ENCODE measurements around the gene BCAP29.

Gene BCAP29

DNA sequence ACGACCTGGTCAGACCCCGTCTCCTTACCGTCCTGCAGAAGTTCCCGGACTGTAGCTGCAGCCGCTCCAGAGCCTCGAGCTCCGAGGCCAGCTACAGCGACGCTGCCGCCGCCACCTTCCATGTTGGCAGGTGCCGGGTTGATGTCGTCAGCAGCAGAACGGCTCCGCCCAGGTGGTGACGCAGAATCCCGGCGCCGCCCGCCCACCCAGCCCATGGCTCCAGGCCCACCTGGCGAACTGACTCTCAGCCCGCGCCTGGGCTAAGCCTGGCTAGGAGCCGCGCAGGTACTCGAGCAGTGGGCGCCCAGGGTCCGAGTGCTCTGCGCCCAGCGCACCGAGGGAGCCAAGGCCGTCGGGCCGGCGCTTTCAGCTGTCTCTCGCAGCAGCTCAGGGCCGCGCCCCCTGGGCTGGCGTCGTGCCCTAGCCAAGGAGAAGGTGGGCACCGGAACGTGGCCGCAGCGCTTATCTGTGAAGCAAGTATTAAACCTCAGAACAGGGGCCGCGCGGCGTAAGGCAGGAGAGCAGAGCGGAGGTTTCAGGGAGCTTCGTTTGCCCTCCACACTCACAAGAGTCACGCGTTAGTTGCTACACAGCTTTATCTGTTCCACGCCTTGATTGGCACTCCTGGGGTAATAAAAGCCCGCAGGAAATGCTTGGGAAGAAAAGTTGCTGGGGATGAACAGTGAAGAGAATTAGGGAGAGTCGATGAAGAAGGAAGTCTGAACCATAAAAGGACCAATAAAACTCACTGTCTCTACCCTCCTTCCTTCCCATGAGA is 16.1 kb upstream of the BCAP29 start, which contains the start of the genes COG5 and DUS4L:
Gene COG5, minus strand, starts transcription at position 146 of the 778 bp plus-strand sequence. Its CDS starts 24 bp downstream, at position 122.
Gene DUS4L, plus strand, starts transcription at position 197 of the 778 bp plus-strand sequence. CDS start 3,100 bp downstream, outside the sequence.
- Histone ChIP-seq H2AFZ (ENCODE audit: insufficient read depth, low read length, poor library complexity) (peak within 1 kb of the TSS; percentile 76), H3K18ac (ENCODE audit: low read length) (peak within 1 kb of the TSS; percentile 80)

DNA sequence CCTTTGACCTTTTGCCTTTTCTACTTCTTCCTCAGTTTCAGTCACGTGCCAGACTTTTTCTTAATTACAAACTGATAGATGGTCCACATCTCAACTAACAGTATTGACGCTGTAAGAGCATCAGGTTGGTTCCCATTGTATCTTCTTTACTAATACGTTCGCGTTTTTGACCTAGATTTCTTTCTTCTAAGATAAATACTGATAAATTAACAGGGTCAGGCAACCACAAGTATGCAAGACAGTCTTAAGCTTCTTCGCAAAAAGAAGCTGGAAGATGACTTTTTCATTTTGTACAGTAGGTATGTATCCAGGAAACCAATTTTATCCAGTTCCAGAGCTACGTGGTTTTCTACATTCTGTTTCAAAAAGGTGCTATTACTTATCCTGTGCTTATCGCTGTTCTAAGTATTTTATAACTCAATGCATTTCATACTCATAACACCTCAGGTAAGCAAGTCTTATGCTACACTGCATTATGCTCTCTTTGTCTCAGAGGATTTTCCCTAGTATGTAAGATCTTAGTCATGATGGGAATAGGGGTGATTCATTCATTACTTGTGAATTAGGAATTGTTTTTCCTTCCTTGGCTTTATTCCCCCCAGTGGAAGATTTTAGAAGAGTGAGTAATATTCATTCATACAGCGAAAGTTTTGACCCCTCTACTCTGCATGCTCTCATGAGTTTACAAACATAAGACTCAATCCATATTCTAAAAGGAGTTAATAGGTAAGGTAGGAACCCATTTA is 15.3 kb upstream of the BCAP29 start:
- Histone ChIP-seq H3K4ac (ENCODE audit: low read depth, low read length) (no peak overlapping the region), H3K18ac (ENCODE audit: low read length) (no peak overlapping the region), H3K4me3 (ENCODE audit: low read depth, low read length) (no peak overlapping the region), H4K91ac (ENCODE audit: low read depth, low read length) (no peak overlapping the region), H3K9me3 (ENCODE audit: insufficient read depth, low read depth, low read length) (no peaks in the 10 kb centered on the region), H2AFZ (ENCODE audit: insufficient read depth, low read length, poor library complexity) (no peak overlapping the region), H4K12ac (ENCODE audit: low read depth, low read length) (no peak overlapping the region), H2BK5ac (ENCODE audit: low read depth, low read length, poor library complexity) (no peak overlapping the region), H3K9ac (ENCODE audit: low read length) (no peak overlapping the region), H3K27me3 (ENCODE audit: insufficient read depth, low read length) (no peaks in the 10 kb centered on the region), H2BK120ac (ENCODE audit: insufficient read depth, low read length, poor library complexity) (no peak overlapping the region), H2BK12ac (ENCODE audit: low read length) (no peak overlapping the region), H2AK5ac (ENCODE audit: low read length) (no peak overlapping the region), H3K4me2 (ENCODE audit: low read length) (peak overlapping the region; percentile 66), H3K36me3 (ENCODE audit: control insufficient read depth in 1 of 2, insufficient read depth in 2 of 2, low read length in 2 of 2) (no peaks in the 10 kb centered on the region), H4K8ac (ENCODE audit: low read depth, low read length) (peak overlapping the region; percentile 92), H3K4me1 (ENCODE audit: control insufficient read depth in 1 of 2, insufficient read depth in 2 of 2, low read length in 2 of 2) (no peaks in the 10 kb centered on the region), H3K14ac (ENCODE audit: low read length) (no peak overlapping the region), H3K79me2 (ENCODE audit: control insufficient read depth, insufficient read depth, low read length, poor library complexity) (peaks cover 5% of the 10 kb centered on the region), H3K27ac (ENCODE audit: low read depth, low read length) (no peak overlapping the region), H3K79me1 (ENCODE audit: low read length) (peaks cover 6% of the 10 kb centered on the region), H3K23ac (ENCODE audit: low read length) (no peak overlapping the region)
- no peak for DNase-seq
- no CpG with 5 or more reads among the region's 9 CpGs for WGBS (ENCODE audit: extremely low coverage, insufficient coverage, insufficient read length)

More for the DNA sequence above, 16.1 kb upstream of the BCAP29 start, which contains the start of the genes COG5 and DUS4L:
- Histone ChIP-seq H2BK120ac (ENCODE audit: insufficient read depth, low read length, poor library complexity) (peak within 1 kb of the TSS; percentile 28), H2BK12ac (ENCODE audit: low read length) (no peak within 1 kb of the TSS), H3K79me1 (ENCODE audit: low read length) (peaks cover 6% of the 10 kb centered on the region), H3K4me1 (ENCODE audit: control insufficient read depth in 1 of 2, insufficient read depth in 2 of 2, low read length in 2 of 2) (no peaks in the 10 kb centered on the region), H4K12ac (ENCODE audit: low read depth, low read length) (peak within 1 kb of the TSS; percentile 71), H3K4me2 (ENCODE audit: low read length) (peak within 1 kb of the TSS; percentile 91), H3K4me3 (ENCODE audit: low read depth, low read length) (peak within 1 kb of the TSS; percentile 97), H2AK5ac (ENCODE audit: low read length) (peak within 1 kb of the TSS; percentile 1), H3K79me2 (ENCODE audit: control insufficient read depth, insufficient read depth, low read length, poor library complexity) (peaks cover 5% of the 10 kb centered on the region), H4K91ac (ENCODE audit: low read depth, low read length) (peak within 1 kb of the TSS; percentile 73), H4K8ac (ENCODE audit: low read depth, low read length) (peak within 1 kb of the TSS; percentile 96), H3K27me3 (ENCODE audit: insufficient read depth, low read length) (no peaks in the 10 kb centered on the region), H3K4ac (ENCODE audit: low read depth, low read length) (peak within 1 kb of the TSS; percentile 59), H3K9ac (ENCODE audit: low read length) (peak within 1 kb of the TSS; percentile 95), H3K23ac (ENCODE audit: low read length) (no peak within 1 kb of the TSS), H3K36me3 (ENCODE audit: control insufficient read depth in 1 of 2, insufficient read depth in 2 of 2, low read length in 2 of 2) (no peaks in the 10 kb centered on the region), H3K27ac (ENCODE audit: low read depth, low read length) (peak within 1 kb of the TSS; percentile 30), H3K14ac (ENCODE audit: low read length) (peak within 1 kb of the TSS; percentile 83), H3K9me3 (ENCODE audit: insufficient read depth, low read depth, low read length) (no peaks in the 10 kb centered on the region), H2BK5ac (ENCODE audit: low read depth, low read length, poor library complexity) (peak within 1 kb of the TSS; percentile 2)
- DNase-seq, result peak; percentile 75 to 84
- WGBS (ENCODE audit: extremely low coverage, insufficient coverage, insufficient read length), result no CpG with 5 or more reads among the region's 55 CpGs

DNA sequence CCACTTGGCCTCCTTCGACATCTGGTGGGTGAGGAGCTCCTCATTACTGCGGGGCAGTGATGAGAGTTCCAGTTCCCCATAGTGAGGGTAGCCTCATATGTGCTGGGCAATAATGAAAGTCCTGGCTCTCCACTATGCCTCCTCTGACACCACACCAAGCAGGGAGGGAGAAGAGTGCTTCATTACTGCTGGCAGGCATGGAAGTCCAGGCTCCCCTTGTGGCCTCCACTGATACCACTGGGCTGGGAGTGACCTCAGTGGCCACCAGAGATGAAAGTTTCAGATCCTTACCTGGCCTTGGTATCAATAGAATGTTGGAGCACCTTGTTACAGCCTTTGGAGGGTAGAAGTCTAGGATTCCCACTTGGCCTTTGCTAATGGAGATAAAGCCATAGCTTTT is 9.7 kb upstream of the BCAP29 start:
- Histone ChIP-seq H3K4me1 (ENCODE audit: control insufficient read depth in 1 of 2, insufficient read depth in 2 of 2, low read length in 2 of 2) (no peaks in the 10 kb centered on the region), H3K36me3 (ENCODE audit: control insufficient read depth in 1 of 2, insufficient read depth in 2 of 2, low read length in 2 of 2) (peaks cover 4 to 5% of the 10 kb centered on the region in 2 experiments), H3K18ac (ENCODE audit: low read length) (no peak overlapping the region), H3K4me3 (ENCODE audit: low read depth, low read length) (no peak overlapping the region), H2BK5ac (ENCODE audit: low read depth, low read length, poor library complexity) (no peak overlapping the region), H3K9ac (ENCODE audit: low read length) (no peak overlapping the region), H3K27me3 (ENCODE audit: insufficient read depth, low read length) (no peaks in the 10 kb centered on the region), H3K27ac (ENCODE audit: low read depth, low read length) (no peak overlapping the region), H3K14ac (ENCODE audit: low read length) (no peak overlapping the region), H2AK5ac (ENCODE audit: low read length) (no peak overlapping the region), H3K4ac (ENCODE audit: low read depth, low read length) (no peak overlapping the region), H3K9me3 (ENCODE audit: insufficient read depth, low read depth, low read length) (no peaks in the 10 kb centered on the region), H3K79me2 (ENCODE audit: control insufficient read depth, insufficient read depth, low read length, poor library complexity) (no peaks in the 10 kb centered on the region), H3K4me2 (ENCODE audit: low read length) (no peak overlapping the region), H3K79me1 (ENCODE audit: low read length) (no peaks in the 10 kb centered on the region), H3K23ac (ENCODE audit: low read length) (no peak overlapping the region), H2BK120ac (ENCODE audit: insufficient read depth, low read length, poor library complexity) (no peak overlapping the region), H4K91ac (ENCODE audit: low read depth, low read length) (no peak overlapping the region), H4K12ac (ENCODE audit: low read depth, low read length) (no peak overlapping the region), H2AFZ (ENCODE audit: insufficient read depth, low read length, poor library complexity) (no peak overlapping the region), H4K8ac (ENCODE audit: low read depth, low read length) (no peak overlapping the region), H2BK12ac (ENCODE audit: low read length) (no peak overlapping the region)
- no peak for DNase-seq
- no CpG with 5 or more reads among the region's 2 CpGs for WGBS (ENCODE audit: extremely low coverage, insufficient coverage, insufficient read length)

DNA sequence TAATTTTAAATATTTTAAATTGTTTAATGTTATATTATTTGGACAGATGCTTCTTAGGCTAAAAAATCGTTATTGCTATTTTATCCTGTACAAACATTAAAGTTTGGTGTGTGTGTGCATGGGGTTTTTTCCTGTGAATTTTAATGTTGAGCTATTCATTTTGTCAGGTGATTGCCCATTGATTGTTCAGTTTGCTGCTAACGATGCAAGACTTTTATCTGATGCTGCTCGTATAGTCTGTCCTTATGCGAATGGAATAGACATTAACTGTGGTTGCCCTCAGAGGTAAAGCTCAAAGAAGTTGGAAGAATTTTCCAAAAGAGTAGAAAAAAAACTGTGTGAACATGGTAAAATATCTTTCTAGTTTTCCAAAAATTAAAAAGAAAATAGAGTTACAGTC is 6.5 kb upstream of the BCAP29 start:
- Histone ChIP-seq H3K18ac (ENCODE audit: low read length) (no peak overlapping the region), H3K4me3 (ENCODE audit: low read depth, low read length) (no peak overlapping the region), H2AFZ (ENCODE audit: insufficient read depth, low read length, poor library complexity) (no peak overlapping the region), H3K14ac (ENCODE audit: low read length) (no peak overlapping the region), H3K4me2 (ENCODE audit: low read length) (no peak overlapping the region), H3K4me1 (ENCODE audit: control insufficient read depth in 1 of 2, insufficient read depth in 2 of 2, low read length in 2 of 2) (no peaks in the 10 kb centered on the region), H4K12ac (ENCODE audit: low read depth, low read length) (no peak overlapping the region), H2BK5ac (ENCODE audit: low read depth, low read length, poor library complexity) (no peak overlapping the region), H4K8ac (ENCODE audit: low read depth, low read length) (no peak overlapping the region), H3K79me1 (ENCODE audit: low read length) (no peaks in the 10 kb centered on the region), H2AK5ac (ENCODE audit: low read length) (no peak overlapping the region), H3K4ac (ENCODE audit: low read depth, low read length) (no peak overlapping the region), H4K91ac (ENCODE audit: low read depth, low read length) (no peak overlapping the region), H2BK12ac (ENCODE audit: low read length) (no peak overlapping the region), H3K79me2 (ENCODE audit: control insufficient read depth, insufficient read depth, low read length, poor library complexity) (no peaks in the 10 kb centered on the region), H3K36me3 (ENCODE audit: control insufficient read depth in 1 of 2, insufficient read depth in 2 of 2, low read length in 2 of 2) (peaks cover 5% of the 10 kb centered on the region in 2 experiments), H3K9ac (ENCODE audit: low read length) (no peak overlapping the region), H3K23ac (ENCODE audit: low read length) (no peak overlapping the region), H3K27ac (ENCODE audit: low read depth, low read length) (no peak overlapping the region), H3K27me3 (ENCODE audit: insufficient read depth, low read length) (no peaks in the 10 kb centered on the region), H3K9me3 (ENCODE audit: insufficient read depth, low read depth, low read length) (no peaks in the 10 kb centered on the region), H2BK120ac (ENCODE audit: insufficient read depth, low read length, poor library complexity) (no peak overlapping the region)
- DNase-seq, result no peak
- WGBS (ENCODE audit: extremely low coverage, insufficient coverage, insufficient read length), result no CpG with 5 or more reads among the region's 4 CpGs

Data from trophoblast cell (in vitro differentiated cells and primary cell).